ENCODE data around the gene ATP6V0C.
"Not testable (repeated sequence)": the region's sequence is repeated elsewhere in the genome, so short reads cannot be mapped to it uniquely, and the experiment has no call there.

Gene ATP6V0C

DNA sequence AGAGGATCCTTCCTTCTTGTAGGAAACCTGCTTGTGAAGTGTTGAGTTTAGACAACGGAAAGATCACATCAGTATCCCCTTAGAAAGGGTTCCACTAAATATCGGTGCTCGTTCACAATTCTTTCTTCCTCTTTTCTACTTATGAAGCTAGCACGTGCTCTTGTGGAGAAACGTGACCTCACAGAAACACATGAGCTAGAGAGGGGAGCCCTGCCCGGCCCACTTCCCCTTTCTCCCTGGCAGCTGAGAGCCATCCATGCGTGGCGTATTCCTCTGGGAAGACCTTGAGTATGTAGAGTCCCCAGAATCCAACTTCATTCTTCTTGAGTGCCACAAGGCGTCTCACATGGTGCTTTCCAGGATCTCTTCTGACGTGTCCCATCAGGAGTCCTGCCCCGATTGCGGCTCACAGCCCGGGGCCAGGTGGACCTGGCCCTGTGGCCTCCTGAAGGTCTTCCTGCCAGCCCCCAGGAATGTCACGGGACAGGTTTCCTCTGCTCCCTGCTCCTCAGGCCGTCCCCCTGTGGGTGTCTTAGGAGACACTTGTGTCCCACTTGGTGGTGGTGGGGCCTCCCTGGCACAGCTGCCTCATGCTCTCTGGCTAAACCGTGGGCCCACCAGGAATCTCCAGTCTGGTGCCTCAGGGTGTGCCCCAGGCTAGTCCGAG lies 46.5 kb downstream of the ATP6V0C start:
- not testable (repeated sequence) for DNase-seq

- not testable (repeated sequence) for DNase-seq
Measured at GRCh38 chr16:2560798-2561133, 47.0 kb downstream of the ATP6V0C start.

- DNase-seq: not testable (repeated sequence)
Measured at GRCh38 chr16:2567506-2567905, 53.8 kb downstream of the ATP6V0C start.

GRCh38 chr16:2568573-2568972 lies 54.8 kb downstream of the ATP6V0C start:
- DNase-seq: not testable (repeated sequence)
